IgD-negative memory B cell (primary cell): ENCODE data around the gene LRRFIP2. TPM values are rescaled to one million over a fixed set of nuclear protein-coding genes. Genes with fewer than 3 reads are reported as not detected.

Experiments used
- H3K27ac Mint-ChIP-seq, 3 donors: one replicate each; pipeline ENCODE4 v1.8.0; 2020 to 2022; ENCODE audit warnings: mild to moderate bottlenecking in 3 of 3, mixed read lengths in 3 of 3, moderate library complexity in 1 of 3
- H3K27me3 Mint-ChIP-seq: one replicate; pipeline ENCODE4 v1.8.0; 2021; ENCODE audit warnings: mixed read lengths
- H3K36me3 Mint-ChIP-seq: one replicate; pipeline ENCODE4 v1.8.0; 2020; ENCODE audit warnings: mild to moderate bottlenecking, mixed read lengths
- H3K4me1 Mint-ChIP-seq, 3 donors: one replicate each; pipeline ENCODE4 v1.8.0; 2020 to 2022; ENCODE audit warnings: mixed read lengths in 3 of 3, mild to moderate bottlenecking in 1 of 3
- H3K4me3 Mint-ChIP-seq, 4 donors: one replicate each; pipeline ENCODE4 v1.8.0; 2020 to 2022; ENCODE audit warnings: mild to moderate bottlenecking in 4 of 4, mixed read lengths in 4 of 4, moderate library complexity in 3 of 4
- H3K9me3 Mint-ChIP-seq, 3 donors: one replicate each; pipeline ENCODE4 v1.8.0; 2020 to 2021; ENCODE audit warnings: mixed read lengths in 3 of 3, mild to moderate bottlenecking in 1 of 3
- polyA plus RNA-seq: library from polyadenylated mRNA; unstranded; fragments of 300-500 nt; fragmentation: Illumina TruSeq; gene quantifications from one replicate; pipeline ENCODE4 v1.2.3, GENCODE V29; 2021

Gene LRRFIP2
- polyA plus RNA-seq, 1 donor from 2014 or later = 22.0 TPM

DNA sequence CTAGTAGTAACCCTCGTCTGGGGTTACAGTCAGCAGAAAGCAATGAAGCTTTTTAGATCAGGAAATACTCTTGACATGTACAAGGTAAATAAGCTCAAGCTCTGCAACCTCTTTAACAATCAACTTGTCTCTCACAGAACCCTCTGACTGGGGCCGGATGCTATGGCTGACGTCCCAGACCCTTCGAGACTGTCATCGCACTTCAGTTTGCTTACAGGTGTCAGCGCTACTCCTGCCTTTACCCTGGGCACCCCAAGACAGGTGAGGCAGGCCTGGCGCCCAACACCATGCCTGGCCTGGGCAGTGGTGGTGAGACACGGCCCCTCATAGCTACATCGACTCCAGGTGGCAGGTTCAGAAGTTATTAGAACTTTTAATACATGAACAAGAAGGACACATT is 30.6 kb downstream of the LRRFIP2 start:
- Mint-ChIP-seq H3K4me1 (peaks cover 24 to 36% (median 29%) of the 10 kb centered on the region in 3 donors), H3K9me3 (no peaks in the 10 kb centered on the region), H3K4me3 (no peak overlapping the region), H3K36me3 (peaks cover 16% of the 10 kb centered on the region), H3K27ac (peak overlapping the region in 1 of 3 donors; percentile 84), H3K27me3 (no peaks in the 10 kb centered on the region)

DNA sequence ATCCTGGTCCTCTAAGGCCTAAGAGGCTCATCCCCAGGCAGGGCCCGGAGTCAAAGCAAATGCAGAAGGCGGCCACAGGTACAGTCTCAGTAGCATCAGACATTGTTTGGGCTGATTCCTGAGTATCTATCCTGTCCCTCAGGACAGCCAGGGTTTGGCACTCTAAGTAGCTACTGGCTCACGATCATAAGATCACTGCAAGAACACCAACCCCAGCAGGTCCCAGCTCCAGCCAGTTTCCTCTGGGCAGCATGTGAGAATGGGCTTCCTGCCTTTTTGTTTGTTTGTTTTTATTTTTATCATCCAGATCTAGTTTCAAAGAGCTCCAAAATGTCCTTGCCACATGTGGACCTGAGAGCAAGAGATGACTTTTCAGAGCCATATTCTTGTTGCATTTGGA is 32.7 kb downstream of the LRRFIP2 start:
- Mint-ChIP-seq H3K36me3 (peaks cover 7% of the 10 kb centered on the region), H3K9me3 (no peaks in the 10 kb centered on the region), H3K4me3 (no peak overlapping the region), H3K27me3 (no peaks in the 10 kb centered on the region), H3K4me1 (peaks cover 14 to 19% (median 17%) of the 10 kb centered on the region in 3 donors), H3K27ac (no peak overlapping the region)

DNA sequence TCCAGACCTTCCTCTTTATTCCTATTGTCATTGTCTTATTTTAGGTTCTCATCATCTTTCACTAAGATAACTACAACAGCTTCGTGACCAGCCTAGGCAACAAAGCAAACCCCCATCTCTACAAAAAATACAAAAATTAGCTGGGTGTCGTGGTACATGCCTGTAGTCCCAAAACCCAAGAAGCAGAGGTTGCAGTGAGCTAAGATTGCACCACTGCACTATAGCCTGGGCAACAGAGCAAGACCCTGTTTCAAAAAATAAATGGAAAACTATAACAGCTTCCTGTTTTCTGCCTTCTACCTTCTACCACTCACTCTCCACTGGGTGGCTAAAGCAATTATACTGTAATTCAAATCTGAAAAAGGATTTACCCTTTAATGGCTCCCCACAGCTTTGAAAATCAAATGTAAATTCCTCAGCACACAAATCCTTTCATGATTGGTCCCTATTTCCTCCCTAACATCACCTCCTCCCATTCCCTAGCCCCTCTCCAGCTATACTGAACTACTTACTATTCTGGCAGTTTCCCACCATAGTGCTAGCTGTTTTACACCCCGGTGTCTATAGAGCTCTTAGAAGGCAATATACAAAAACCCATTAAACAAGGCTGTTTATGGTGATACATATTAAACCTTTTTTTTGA is 33.4 kb downstream of the LRRFIP2 start:
- peaks cover 3% of the 10 kb centered on the region for H3K36me3 Mint-ChIP-seq
- no peaks in the 10 kb centered on the region for H3K27me3 Mint-ChIP-seq
- H3K4me3 Mint-ChIP-seq = no peak overlapping the region

DNA sequence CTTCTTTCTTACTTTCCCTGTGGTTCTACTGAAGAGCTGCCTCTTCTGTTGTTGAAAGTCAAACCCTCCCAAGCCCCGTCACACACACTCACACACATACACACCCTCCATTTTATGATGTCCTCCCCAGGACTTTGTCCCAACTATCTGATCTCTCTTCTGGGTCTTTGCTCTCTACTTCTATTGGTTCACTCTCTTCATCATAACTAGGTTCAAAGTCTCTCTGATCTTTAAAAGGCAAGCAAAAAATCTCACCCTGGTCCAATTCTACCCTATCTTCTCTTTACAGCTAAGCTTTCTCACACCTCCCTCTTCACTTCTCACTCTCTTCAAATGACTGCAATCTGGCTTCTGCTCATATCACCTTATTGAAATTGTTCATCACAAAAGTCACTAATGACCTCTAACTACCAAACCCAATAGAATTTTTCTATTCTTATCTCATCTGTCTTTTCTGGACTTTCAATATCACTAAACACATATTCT is 34.8 kb downstream of the LRRFIP2 start:
- Mint-ChIP-seq H3K4me1 (peaks cover 1 to 2% (median 2%) of the 10 kb centered on the region in 3 donors), H3K4me3 (no peak overlapping the region), H3K27ac (no peak overlapping the region), H3K36me3 (peaks cover 3% of the 10 kb centered on the region), H3K27me3 (no peaks in the 10 kb centered on the region), H3K9me3 (no peaks in the 10 kb centered on the region)

More for the DNA sequence above, 33.4 kb downstream of the LRRFIP2 start:
- Mint-ChIP-seq H3K27ac (no peak overlapping the region), H3K4me1 (peaks cover 8 to 13% (median 13%) of the 10 kb centered on the region in 3 donors), H3K9me3 (no peaks in the 10 kb centered on the region)

DNA sequence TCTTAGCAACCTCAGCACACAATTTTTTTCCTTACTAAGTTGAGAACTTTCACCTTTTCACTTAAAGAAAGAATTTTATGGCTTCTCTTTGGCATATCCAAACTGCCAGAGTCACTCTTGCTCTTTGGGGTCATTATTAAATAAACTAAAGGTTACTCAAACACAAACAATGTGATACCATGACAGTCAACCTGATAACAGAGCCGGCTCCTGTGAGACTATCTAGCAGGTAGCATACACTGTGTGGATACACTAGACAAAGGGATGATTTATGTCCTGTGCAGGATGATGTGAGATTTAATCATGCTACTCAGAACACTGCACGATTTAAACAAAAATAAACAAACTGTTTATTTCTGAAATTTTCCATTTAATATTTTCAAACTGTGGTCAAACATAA is 35.6 kb downstream of the LRRFIP2 start:
- H3K9me3 Mint-ChIP-seq = no peaks in the 10 kb centered on the region
- no peak overlapping the region for H3K4me3 Mint-ChIP-seq
- H3K27me3 Mint-ChIP-seq = no peaks in the 10 kb centered on the region
- peaks cover 6% of the 10 kb centered on the region for H3K36me3 Mint-ChIP-seq
- no peak overlapping the region for H3K27ac Mint-ChIP-seq
- peaks cover 0 to 2% (median 0%) of the 10 kb centered on the region in 3 donors for H3K4me1 Mint-ChIP-seq

DNA sequence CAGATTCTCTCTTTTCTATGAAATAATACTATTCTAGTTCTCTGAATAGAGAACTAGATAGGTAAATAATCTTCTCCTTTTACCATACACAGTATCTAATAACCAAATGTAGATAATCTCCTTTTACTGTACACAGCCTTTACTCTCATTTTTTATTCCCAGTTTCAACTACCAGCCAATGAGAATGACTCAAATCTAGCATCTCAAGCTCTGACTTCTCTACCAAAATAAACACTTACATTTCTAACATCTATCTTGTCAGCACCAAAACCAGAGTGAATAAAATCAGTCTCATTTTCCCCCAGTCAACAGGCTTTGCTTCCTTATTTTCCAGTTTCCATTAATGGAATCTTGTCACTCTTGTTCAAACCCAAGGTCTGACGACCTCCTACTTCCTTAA is 36.9 kb downstream of the LRRFIP2 start:
- H3K36me3 Mint-ChIP-seq = peaks cover 3% of the 10 kb centered on the region
- peak overlapping the region in 1 of 4 donors; percentile 25 for H3K4me3 Mint-ChIP-seq
- no peaks in the 10 kb centered on the region for H3K27me3 Mint-ChIP-seq
- H3K9me3 Mint-ChIP-seq = no peaks in the 10 kb centered on the region
- H3K4me1 Mint-ChIP-seq = peaks cover 0 to 2% (median 0%) of the 10 kb centered on the region in 3 donors
- no peak overlapping the region for H3K27ac Mint-ChIP-seq

DNA sequence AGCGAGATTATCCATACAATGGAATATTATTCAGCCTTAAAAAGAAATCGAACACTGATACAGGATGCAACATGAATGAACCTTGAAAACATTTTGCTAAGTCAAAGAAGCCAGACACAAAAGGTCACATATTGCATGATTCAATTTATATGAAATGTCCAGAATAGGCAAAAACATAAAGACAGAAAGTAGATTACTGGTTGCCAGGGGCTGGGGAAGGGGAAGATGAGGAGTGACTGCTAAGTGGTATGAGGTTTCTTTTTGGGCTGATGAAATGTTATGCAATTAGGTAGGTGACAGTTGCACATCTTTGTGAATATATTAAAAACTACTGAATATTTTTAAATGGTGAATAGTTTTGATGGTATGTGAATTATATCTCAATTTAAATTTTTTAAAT is 38.3 kb downstream of the LRRFIP2 start:
- H3K27ac Mint-ChIP-seq = no peak overlapping the region
- H3K36me3 Mint-ChIP-seq = peaks cover 3% of the 10 kb centered on the region
- H3K4me3 Mint-ChIP-seq = peak overlapping the region in 1 of 4 donors; percentile 15
- H3K9me3 Mint-ChIP-seq = no peaks in the 10 kb centered on the region
- no peaks in the 10 kb centered on the region for H3K27me3 Mint-ChIP-seq
- H3K4me1 Mint-ChIP-seq = peaks cover 0 to 2% (median 0%) of the 10 kb centered on the region in 3 donors

DNA sequence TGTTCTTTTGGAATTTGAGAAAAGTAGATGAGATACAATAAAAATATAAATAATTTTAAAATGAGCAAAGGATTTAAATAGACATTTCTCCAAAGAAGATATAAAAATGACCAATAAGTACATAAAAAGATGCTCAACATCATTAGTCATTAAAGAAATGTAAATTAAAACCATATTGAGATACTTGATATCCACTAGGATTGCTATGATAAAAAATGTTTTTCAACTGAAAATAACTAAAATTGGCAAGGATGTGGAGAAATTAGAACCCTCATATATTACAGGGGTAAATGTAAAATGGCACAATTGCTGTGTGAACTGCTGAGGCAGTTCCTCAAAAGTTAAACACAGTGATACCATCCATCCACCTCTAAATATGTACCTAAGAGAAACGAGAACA is 38.8 kb downstream of the LRRFIP2 start:
- Mint-ChIP-seq H3K36me3 (peaks cover 3% of the 10 kb centered on the region), H3K4me1 (peaks cover 0 to 2% (median 0%) of the 10 kb centered on the region in 3 donors), H3K27ac (no peak overlapping the region), H3K4me3 (no peak overlapping the region), H3K27me3 (no peaks in the 10 kb centered on the region), H3K9me3 (no peaks in the 10 kb centered on the region)

DNA sequence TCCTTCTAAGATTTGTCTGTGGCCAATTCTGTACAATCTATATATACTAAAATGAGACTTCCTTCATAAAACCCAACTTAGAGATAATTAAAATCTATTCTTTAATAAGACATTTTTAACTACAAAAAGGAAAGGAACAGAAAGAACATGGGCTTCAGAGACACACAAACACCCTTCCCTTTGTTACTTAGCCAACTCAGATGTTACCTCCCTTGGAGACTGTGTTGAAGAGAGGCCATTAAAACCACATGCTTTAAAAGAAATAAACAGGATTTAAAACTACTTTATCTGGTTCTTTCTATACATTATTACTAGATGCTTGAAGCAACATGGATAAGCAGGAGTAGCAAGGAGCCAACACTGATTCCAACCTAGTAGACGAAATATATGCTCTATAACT is 42.0 kb downstream of the LRRFIP2 start:
- Mint-ChIP-seq H3K4me3 (no peak overlapping the region), H3K9me3 (no peaks in the 10 kb centered on the region), H3K4me1 (peaks cover 0 to 3% (median 2%) of the 10 kb centered on the region in 3 donors), H3K36me3 (peaks cover 7% of the 10 kb centered on the region), H3K27me3 (no peaks in the 10 kb centered on the region), H3K27ac (no peak overlapping the region)

DNA sequence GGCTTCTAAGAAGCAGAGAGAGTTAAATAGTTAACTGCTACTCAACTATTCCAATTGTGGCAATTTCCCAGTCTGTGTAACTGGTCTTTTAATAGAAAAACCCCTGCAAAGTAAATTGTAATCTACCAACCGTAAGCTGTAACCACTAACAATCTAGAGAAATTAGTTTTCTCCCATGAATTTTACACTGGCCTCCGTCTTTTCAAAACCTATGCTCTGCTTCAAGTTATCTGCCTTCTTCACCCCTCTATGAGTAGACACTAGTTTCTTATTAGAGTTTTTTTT is 42.6 kb downstream of the LRRFIP2 start:
- Mint-ChIP-seq H3K36me3 (peaks cover 7% of the 10 kb centered on the region), H3K27ac (no peak overlapping the region), H3K27me3 (no peaks in the 10 kb centered on the region), H3K4me1 (peaks cover 0 to 3% (median 2%) of the 10 kb centered on the region in 3 donors), H3K4me3 (no peak overlapping the region), H3K9me3 (no peaks in the 10 kb centered on the region)

DNA sequence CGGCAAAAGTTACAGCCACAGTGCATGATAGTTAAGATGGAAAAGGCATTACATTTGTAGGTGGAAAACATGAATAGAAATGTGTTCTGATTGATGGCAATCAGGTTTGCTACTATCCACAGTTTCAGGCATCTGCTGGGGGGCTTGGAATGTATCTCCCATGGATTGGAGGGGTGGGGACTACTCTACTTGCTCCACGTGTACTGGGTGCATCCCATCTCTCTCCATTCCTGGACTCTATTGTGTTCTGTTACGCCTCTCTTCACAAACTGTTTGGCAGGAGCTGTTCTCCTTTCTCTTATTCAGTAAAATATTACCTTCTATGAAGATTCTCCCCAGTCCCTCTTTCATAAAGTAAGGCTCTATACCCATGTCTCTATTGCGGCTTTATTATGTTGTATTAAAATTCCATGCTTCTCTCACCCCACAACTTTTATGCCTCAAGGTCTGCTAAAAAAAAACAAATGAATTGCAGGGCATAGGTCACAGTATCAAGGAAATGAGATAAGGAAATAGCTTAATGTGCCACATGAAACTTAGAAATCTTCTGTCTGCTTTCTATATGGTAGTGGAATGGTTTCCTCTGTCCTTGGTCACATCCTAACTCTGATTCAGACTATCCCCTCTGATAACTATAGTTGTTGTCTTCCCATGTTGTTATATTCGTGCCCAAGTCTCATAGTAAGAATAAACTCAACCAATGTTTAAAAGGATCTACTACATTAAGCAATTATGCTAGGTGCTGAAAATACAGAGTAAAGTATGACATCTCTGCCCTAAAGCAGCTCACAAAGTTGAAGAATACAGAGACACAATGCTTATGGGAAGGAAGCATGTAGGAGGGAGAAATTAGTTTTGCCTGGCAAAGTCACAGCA is 43.2 kb downstream of the LRRFIP2 start:
- H3K4me3 Mint-ChIP-seq = no peak overlapping the region
- peaks cover 0 to 3% (median 2%) of the 10 kb centered on the region in 3 donors for H3K4me1 Mint-ChIP-seq
- peaks cover 7% of the 10 kb centered on the region for H3K36me3 Mint-ChIP-seq
- no peaks in the 10 kb centered on the region for H3K27me3 Mint-ChIP-seq
- H3K9me3 Mint-ChIP-seq = no peaks in the 10 kb centered on the region
- no peak overlapping the region for H3K27ac Mint-ChIP-seq

DNA sequence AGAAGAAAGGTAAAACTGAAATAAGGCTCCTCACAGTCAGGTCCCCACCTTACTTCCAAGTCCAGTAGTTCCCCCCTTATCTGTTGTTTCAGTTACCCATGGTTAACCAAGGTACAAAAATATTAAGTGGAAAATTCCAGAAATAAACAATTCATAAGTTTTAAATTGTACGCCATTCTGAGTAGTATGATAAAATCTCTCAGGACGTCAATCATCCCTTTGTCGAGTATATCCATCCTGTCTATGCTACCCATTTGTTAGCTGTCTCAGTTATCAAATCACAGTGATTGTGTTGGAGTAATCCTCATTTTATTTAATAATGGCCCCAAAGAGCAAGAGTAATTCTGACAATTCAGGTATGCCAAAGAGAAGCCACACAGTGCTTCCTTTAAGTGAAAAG is 43.9 kb downstream of the LRRFIP2 start:
- no peak overlapping the region for H3K27ac Mint-ChIP-seq
- H3K36me3 Mint-ChIP-seq = peaks cover 9% of the 10 kb centered on the region
- no peaks in the 10 kb centered on the region for H3K9me3 Mint-ChIP-seq
- H3K4me1 Mint-ChIP-seq = peaks cover 0 to 3% (median 2%) of the 10 kb centered on the region in 3 donors
- no peaks in the 10 kb centered on the region for H3K27me3 Mint-ChIP-seq
- H3K4me3 Mint-ChIP-seq = no peak overlapping the region

DNA sequence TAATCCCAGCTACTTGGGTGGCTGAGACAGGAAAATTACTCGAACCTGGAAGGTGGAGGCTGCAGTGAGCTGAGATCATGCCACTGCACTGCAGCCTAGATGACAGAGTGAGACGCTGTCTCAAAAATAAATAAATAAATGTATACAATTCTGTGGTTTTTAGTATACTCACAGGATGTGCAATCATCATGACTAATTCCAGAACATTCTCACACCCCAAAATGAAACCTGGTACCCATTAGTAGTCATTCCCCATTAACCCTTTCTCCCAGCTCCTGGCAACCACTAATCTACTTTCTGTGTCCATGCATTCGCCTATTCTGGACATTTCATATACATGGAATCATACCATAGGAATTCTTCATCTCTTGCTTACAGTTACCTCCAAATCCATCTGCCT is 44.5 kb downstream of the LRRFIP2 start:
- H3K27ac Mint-ChIP-seq = no peak overlapping the region
- no peaks in the 10 kb centered on the region for H3K27me3 Mint-ChIP-seq
- no peaks in the 10 kb centered on the region for H3K9me3 Mint-ChIP-seq

DNA sequence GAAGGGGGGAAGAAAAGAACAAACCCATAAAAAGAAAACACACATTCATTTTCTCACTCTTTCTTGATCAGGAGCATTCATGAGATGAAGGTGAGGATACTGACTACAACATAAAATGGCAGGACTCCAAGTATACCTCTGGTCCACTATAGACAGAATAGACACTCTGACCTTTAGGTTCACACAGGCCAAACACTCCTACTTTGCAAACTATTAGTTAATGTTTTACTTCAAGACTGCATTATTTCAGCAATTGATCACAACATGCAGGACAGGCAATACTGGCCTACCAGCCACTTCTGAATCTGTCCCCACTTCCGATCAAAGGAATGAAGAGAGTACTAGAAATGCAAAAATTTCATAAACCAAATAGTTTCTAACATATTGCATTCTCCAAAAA is 47.0 kb downstream of the LRRFIP2 start:
- no peak overlapping the region for H3K27ac Mint-ChIP-seq
- no peaks in the 10 kb centered on the region for H3K27me3 Mint-ChIP-seq
- H3K4me3 Mint-ChIP-seq = no peak overlapping the region
- peaks cover 12% of the 10 kb centered on the region for H3K36me3 Mint-ChIP-seq
- H3K4me1 Mint-ChIP-seq = peaks cover 0 to 3% (median 2%) of the 10 kb centered on the region in 3 donors
- no peaks in the 10 kb centered on the region for H3K9me3 Mint-ChIP-seq

More for the DNA sequence above, 44.5 kb downstream of the LRRFIP2 start:
- Mint-ChIP-seq H3K4me1 (peaks cover 0 to 3% (median 2%) of the 10 kb centered on the region in 3 donors), H3K4me3 (no peak overlapping the region), H3K36me3 (peaks cover 10% of the 10 kb centered on the region)

DNA sequence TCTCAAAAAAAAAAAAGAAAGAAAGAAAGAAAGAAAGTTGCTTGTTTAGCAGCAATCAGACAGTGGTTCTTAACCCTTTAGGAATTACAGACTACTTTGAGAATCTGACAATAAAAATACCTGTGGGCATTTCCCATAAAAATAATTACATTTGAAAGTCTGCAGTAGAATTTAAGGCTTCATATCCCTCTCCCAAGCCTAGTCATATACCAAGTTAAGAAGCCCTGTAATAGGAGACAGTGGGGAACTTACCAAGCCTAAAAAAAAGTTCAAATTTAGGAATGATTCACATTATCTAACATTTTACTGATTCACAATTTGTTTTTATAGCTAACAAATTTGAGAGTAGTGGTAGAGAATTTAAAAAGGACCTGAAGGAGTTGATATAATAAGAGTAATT is 47.5 kb downstream of the LRRFIP2 start:
- no peaks in the 10 kb centered on the region for H3K27me3 Mint-ChIP-seq
- no peak overlapping the region for H3K27ac Mint-ChIP-seq
- no peak overlapping the region for H3K4me3 Mint-ChIP-seq
- peaks cover 0 to 4% (median 2%) of the 10 kb centered on the region in 3 donors for H3K9me3 Mint-ChIP-seq
- H3K36me3 Mint-ChIP-seq = peaks cover 17% of the 10 kb centered on the region
- peaks cover 0 to 3% (median 2%) of the 10 kb centered on the region in 3 donors for H3K4me1 Mint-ChIP-seq
